ENCODE measurements around the gene TRIP12.
"Not testable (repeated sequence)": the region's sequence is repeated elsewhere in the genome, so short reads cannot be mapped to it uniquely, and the experiment has no call there.

GRCh38 chr2:229900514-229900913 lies 21.3 kb downstream of the TRIP12 start:
- not testable (repeated sequence) for TF ChIP-seq REST (IDR thresholded peaks at IDR 0.05; ENCODE audit: insufficient read depth in 1 of 2, low read depth in 2 of 2, low read length in 1 of 2); CTCF (IDR thresholded peaks at IDR 0.05); TCF7L2 (IDR thresholded peaks at IDR 0.05; ENCODE audit: low read depth, low read length); POLR2AphosphoS5 (IDR thresholded peaks at IDR 0.05; ENCODE audit: low read depth, low read length); SIN3A (IDR thresholded peaks at IDR 0.05; ENCODE audit: borderline replicate concordance, insufficient read depth, low read depth, low read length)
